ENCODE data around the gene NUDT4. TPM values are rescaled to one million over a fixed set of nuclear protein-coding genes. Genes with fewer than 3 reads are reported as not detected.
A peak's percentile ranks its signal among the peaks of the same experiment; 100 is the strongest.

The NUDT4 gene
- total and polyA plus RNA-seq, 9 of the 15 experiments (the other 6 are each of a cell fraction or from before 2014, with no cell fraction given): 38.1 to 164 (median 99.2) TPM

DNA sequence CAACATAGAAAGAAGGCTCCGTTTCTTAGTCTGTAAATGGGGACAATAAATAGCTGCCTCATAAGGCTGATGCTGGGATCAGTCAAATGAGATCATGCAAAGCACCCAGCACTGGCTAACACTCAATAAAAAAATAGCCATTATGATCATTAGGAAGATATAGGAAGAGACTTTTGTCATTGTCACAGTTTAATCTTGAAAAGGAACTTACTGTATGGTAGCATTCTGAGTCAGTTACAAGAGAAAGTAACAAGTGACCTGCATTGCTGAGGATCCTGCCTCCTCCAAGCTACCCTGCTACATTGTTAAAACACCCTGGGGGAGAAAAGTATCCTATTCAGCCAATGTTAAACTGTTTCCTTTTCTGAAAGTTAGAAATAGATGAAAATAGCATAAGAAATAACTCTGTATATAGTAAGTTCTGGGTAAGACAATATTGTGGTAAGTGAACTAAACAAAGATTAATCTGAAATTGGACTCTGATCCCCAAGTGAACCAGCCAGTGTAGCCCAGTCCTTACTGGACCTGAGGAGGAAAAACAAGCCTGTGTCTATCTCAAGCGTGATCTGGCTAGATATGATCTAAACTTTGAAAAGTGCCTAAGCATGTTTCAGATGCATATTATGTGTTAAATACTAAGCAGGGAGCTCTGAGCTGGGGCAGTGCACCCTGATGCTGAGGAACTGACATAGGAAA, 3.6 kb upstream of the NUDT4 start (continued):
- TF ChIP-seq, protein P1, sequence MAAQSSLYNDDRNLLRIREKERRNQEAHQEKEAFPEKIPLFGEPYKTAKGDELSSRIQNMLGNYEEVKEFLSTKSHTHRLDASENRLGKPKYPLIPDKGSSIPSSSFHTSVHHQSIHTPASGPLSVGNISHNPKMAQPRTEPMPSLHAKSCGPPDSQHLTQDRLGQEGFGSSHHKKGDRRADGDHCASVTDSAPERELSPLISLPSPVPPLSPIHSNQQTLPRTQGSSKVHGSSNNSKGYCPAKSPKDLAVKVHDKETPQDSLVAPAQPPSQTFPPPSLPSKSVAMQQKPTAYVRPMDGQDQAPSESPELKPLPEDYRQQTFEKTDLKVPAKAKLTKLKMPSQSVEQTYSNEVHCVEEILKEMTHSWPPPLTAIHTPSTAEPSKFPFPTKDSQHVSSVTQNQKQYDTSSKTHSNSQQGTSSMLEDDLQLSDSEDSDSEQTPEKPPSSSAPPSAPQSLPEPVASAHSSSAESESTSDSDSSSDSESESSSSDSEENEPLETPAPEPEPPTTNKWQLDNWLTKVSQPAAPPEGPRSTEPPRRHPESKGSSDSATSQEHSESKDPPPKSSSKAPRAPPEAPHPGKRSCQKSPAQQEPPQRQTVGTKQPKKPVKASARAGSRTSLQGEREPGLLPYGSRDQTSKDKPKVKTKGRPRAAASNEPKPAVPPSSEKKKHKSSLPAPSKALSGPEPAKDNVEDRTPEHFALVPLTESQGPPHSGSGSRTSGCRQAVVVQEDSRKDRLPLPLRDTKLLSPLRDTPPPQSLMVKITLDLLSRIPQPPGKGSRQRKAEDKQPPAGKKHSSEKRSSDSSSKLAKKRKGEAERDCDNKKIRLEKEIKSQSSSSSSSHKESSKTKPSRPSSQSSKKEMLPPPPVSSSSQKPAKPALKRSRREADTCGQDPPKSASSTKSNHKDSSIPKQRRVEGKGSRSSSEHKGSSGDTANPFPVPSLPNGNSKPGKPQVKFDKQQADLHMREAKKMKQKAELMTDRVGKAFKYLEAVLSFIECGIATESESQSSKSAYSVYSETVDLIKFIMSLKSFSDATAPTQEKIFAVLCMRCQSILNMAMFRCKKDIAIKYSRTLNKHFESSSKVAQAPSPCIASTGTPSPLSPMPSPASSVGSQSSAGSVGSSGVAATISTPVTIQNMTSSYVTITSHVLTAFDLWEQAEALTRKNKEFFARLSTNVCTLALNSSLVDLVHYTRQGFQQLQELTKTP (IDR thresholded peaks at IDR 0.05; ENCODE audit: low read depth in 1 of 2, partially characterized antibody in 2 of 2): peak in 1 of 2 experiments; percentile 40
- TF ChIP-seq LEF1 (IDR thresholded peaks at IDR 0.05) (no peak), ZBTB17 (CRISPR knock-in tag; IDR thresholded peaks at IDR 0.05) (0 out of 2 replicates have a peak, but pooled peaks have one; percentile 53), ZNF57 (CRISPR knock-in tag; IDR thresholded peaks at IDR 0.05) (no peak), TBP (optimal IDR thresholded peaks at IDR 0.05; ENCODE audit: low read depth, low read length) (no peak), TAF15 (IDR thresholded peaks at IDR 0.05; ENCODE audit: low read depth, low read length) (no peak), MEF2D (tag; conservative IDR thresholded peaks at IDR 0.05; ENCODE audit: low read depth) (no peak), RFX5 (IDR thresholded peaks at IDR 0.05; ENCODE audit: low read depth, low read length) (no peak), POLR2G (IDR thresholded peaks at IDR 0.05; ENCODE audit: low read depth, low read length) (no peak), XRCC4 (IDR thresholded peaks at IDR 0.05; ENCODE audit: extremely low read depth, insufficient read depth, insufficient read length) (no peak), AFF4 (CRISPR knock-in tag; IDR thresholded peaks at IDR 0.05) (0 out of 2 replicates have a peak, but pooled peaks have one; percentile 51), ZNF253 (CRISPR knock-in tag; conservative IDR thresholded peaks at IDR 0.05) (no peak), CCNT2 (IDR thresholded peaks at IDR 0.05; ENCODE audit: borderline replicate concordance, extremely low read depth, insufficient read length, low read depth, low read length) (no peak)
- TF ChIP-seq, protein P2, sequence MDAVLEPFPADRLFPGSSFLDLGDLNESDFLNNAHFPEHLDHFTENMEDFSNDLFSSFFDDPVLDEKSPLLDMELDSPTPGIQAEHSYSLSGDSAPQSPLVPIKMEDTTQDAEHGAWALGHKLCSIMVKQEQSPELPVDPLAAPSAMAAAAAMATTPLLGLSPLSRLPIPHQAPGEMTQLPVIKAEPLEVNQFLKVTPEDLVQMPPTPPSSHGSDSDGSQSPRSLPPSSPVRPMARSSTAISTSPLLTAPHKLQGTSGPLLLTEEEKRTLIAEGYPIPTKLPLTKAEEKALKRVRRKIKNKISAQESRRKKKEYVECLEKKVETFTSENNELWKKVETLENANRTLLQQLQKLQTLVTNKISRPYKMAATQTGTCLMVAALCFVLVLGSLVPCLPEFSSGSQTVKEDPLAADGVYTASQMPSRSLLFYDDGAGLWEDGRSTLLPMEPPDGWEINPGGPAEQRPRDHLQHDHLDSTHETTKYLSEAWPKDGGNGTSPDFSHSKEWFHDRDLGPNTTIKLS (IDR thresholded peaks at IDR 0.05; ENCODE audit: borderline replicate concordance, low read depth): no peak
- TF ChIP-seq, protein P3, sequence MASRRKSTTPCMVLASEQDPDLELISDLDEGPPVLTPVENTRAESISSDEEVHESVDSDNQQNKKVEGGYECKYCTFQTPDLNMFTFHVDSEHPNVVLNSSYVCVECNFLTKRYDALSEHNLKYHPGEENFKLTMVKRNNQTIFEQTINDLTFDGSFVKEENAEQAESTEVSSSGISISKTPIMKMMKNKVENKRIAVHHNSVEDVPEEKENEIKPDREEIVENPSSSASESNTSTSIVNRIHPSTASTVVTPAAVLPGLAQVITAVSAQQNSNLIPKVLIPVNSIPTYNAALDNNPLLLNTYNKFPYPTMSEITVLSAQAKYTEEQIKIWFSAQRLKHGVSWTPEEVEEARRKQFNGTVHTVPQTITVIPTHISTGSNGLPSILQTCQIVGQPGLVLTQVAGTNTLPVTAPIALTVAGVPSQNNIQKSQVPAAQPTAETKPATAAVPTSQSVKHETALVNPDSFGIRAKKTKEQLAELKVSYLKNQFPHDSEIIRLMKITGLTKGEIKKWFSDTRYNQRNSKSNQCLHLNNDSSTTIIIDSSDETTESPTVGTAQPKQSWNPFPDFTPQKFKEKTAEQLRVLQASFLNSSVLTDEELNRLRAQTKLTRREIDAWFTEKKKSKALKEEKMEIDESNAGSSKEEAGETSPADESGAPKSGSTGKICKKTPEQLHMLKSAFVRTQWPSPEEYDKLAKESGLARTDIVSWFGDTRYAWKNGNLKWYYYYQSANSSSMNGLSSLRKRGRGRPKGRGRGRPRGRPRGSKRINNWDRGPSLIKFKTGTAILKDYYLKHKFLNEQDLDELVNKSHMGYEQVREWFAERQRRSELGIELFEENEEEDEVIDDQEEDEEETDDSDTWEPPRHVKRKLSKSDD (conservative IDR thresholded peaks at IDR 0.05; ENCODE audit: low read length): no peak
